ENCODE results near the gene CD151. TPM values are rescaled to one million over a fixed set of nuclear protein-coding genes. Genes with fewer than 3 reads are reported as not detected.

CD151 gene
- total and polyA plus RNA-seq, 4 donors, result 31.6 to 264 (median 124) TPM

DNA sequence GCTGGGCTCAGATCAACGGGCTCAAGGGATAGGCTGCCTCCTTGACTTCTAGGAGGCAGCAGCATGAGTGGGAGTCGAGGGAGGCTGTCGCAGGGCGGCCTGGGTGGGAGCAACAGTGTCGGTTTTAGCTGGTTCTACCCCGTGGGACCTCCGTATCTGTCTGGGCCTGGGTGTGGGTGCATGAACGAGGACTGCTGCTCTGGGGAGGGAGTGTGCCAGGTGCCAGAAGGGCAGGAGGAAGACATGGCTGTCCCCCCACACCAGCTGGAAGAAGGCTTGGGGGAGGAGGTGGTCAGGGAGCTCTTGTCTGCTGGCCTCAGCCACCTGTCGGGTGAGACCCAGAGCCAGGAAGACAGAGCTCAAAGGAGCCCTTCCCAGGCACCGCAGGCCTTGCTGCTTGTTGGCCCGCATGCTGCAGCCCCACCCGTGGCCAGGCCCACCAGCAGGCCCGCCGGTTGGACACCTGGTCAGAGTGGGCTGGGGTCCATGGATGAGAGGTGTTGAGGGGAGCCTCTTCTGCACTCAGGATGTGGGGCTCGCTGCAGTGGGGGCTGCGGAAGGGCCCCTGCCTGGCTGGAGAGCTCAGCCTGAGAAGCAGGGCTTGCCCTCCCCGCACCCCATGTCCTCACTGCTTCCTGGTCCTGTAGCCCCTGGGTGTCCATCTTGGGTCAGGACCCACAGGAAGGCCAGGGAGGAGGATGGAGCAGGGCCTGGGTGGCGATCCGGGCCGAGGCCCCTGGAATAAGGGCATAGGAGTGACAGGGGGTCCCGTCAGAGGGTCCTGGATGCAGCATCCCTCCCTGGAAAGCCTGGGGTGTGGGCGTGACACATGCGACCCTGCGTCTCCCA lies 46.3 kb upstream of the CD151 start:
- Histone ChIP-seq H3K27ac (ENCODE audit: low read depth in 1 of 2, low read length in 2 of 2) (no peak overlapping the region), H3K9me3 (ENCODE audit: control insufficient read depth in 4 of 4, low read length in 3 of 4) (no peaks in the 10 kb centered on the region), H3K4me1 (ENCODE audit: control insufficient read depth in 4 of 4, insufficient read depth in 4 of 4, low read length in 3 of 4) (peaks cover 0 to 6% (median under 1%) of the 10 kb centered on the region in 4 donors), H3K4me3 (ENCODE audit: low read depth in 1 of 3, low read length in 3 of 3) (no peak overlapping the region), H3K27me3 (ENCODE audit: control insufficient read depth in 4 of 4, insufficient read depth in 4 of 4, low read length in 3 of 4) (no peaks in the 10 kb centered on the region), H3K9ac (ENCODE audit: low read depth in 1 of 2, low read length in 2 of 2) (no peak overlapping the region), H3K36me3 (ENCODE audit: control insufficient read depth in 4 of 4, insufficient read depth in 3 of 4, low read depth in 1 of 4, low read length in 3 of 4) (peaks cover 0 to 6% (median 2%) of the 10 kb centered on the region in 4 donors)
- TF ChIP-seq YY1 (IDR thresholded peaks at IDR 0.05) (no peak), RXRA (IDR thresholded peaks at IDR 0.05) (no peak), GABPA (IDR thresholded peaks at IDR 0.05 in 1 of 2, conservative IDR thresholded peaks at IDR 0.05 in 1 of 2) (no peak), EGR1 (IDR thresholded peaks at IDR 0.05; ENCODE audit: low read depth in 2 of 2) (no peak), CTCF (IDR thresholded peaks at IDR 0.05; ENCODE audit: low read depth, low read length, missing input control) (no peak), HNF4G (IDR thresholded peaks at IDR 0.05) (no peak), MAX (IDR thresholded peaks at IDR 0.05) (no peak), NR2F2 (IDR thresholded peaks at IDR 0.05) (no peak)
- 87% methylated on average over 24 of the region's 24 CpGs for WGBS
- DNase-seq (ENCODE audit: low spot score), result no peak

DNA sequence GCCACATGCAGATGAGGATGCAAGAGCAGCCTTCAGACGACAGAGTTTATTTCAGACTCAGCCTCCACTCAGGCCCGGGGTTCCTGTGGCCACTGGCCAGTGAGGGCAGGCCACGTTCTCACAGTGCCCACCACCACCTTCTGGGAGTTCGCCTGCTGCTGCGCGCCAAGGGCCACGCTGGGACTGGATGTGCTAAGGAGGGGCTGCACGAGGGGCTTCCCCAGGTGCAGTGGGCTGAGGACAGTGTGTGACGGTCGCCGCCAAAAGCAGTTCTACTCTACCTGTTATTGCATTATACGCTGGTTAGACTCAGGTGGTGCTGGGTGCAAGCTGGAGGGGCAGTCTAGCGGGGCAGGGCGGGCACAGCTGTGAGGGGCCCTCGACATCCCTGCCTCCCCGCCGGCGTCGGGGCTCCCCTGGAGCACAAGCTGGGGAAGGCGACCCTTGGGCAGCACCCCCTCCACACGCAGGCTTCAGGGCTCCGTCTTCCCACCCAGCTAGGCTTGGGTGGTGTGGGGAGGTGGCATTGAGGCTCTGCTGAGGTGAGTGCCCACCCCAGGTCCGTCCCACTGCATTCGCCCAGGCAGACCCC lies 45.6 kb upstream of the CD151 start:
- H3K4me1 ChIP-seq (ENCODE audit: control insufficient read depth in 4 of 4, insufficient read depth in 4 of 4, low read length in 3 of 4), result peaks cover 0 to 6% (median under 1%) of the 10 kb centered on the region in 4 donors
- TF ChIP-seq, protein P1, sequence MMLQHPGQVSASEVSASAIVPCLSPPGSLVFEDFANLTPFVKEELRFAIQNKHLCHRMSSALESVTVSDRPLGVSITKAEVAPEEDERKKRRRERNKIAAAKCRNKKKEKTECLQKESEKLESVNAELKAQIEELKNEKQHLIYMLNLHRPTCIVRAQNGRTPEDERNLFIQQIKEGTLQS (IDR thresholded peaks at IDR 0.05), result no peak
- TF ChIP-seq RAD21 (IDR thresholded peaks at IDR 0.05) (no peak), NR2F2 (IDR thresholded peaks at IDR 0.05) (no peak), YY1 (IDR thresholded peaks at IDR 0.05) (no peak), JUND (IDR thresholded peaks at IDR 0.05) (no peak), RXRA (IDR thresholded peaks at IDR 0.05) (no peak)
- H3K4me3 ChIP-seq (ENCODE audit: low read depth in 1 of 3, low read length in 3 of 3), result no peak overlapping the region
- no peak overlapping the region for H3K9ac ChIP-seq (ENCODE audit: low read depth in 1 of 2, low read length in 2 of 2)
- no peak overlapping the region for H3K27ac ChIP-seq (ENCODE audit: low read depth in 1 of 2, low read length in 2 of 2)
- H3K36me3 ChIP-seq (ENCODE audit: control insufficient read depth in 4 of 4, insufficient read depth in 3 of 4, low read depth in 1 of 4, low read length in 3 of 4), result peaks cover 0 to 8% (median 5%) of the 10 kb centered on the region in 4 donors
- H3K9me3 ChIP-seq (ENCODE audit: control insufficient read depth in 4 of 4, low read length in 3 of 4), result no peaks in the 10 kb centered on the region
- H3K27me3 ChIP-seq (ENCODE audit: control insufficient read depth in 4 of 4, insufficient read depth in 4 of 4, low read length in 3 of 4), result no peaks in the 10 kb centered on the region
- no peak for DNase-seq (ENCODE audit: low spot score)
- WGBS, result 89% methylated on average over 24 of the region's 24 CpGs

GRCh38 chr11:788009-788640 lies 44.6 kb upstream of the CD151 start:
- peaks cover 0 to 6% (median under 1%) of the 10 kb centered on the region in 4 donors for H3K4me1 ChIP-seq (ENCODE audit: control insufficient read depth in 4 of 4, insufficient read depth in 4 of 4, low read length in 3 of 4)
- WGBS, result 72% methylated on average over 28 of the region's 28 CpGs
- H3K4me3 ChIP-seq (ENCODE audit: low read depth in 1 of 3, low read length in 3 of 3), result no peak overlapping the region
- H3K9ac ChIP-seq (ENCODE audit: low read depth in 1 of 2, low read length in 2 of 2), result no peak overlapping the region
- no peaks in the 10 kb centered on the region for H3K27me3 ChIP-seq (ENCODE audit: control insufficient read depth in 4 of 4, insufficient read depth in 4 of 4, low read length in 3 of 4)
- H3K27ac ChIP-seq (ENCODE audit: low read depth in 1 of 2, low read length in 2 of 2), result no peak overlapping the region
- H3K9me3 ChIP-seq (ENCODE audit: control insufficient read depth in 4 of 4, low read length in 3 of 4), result no peaks in the 10 kb centered on the region
- no peak for DNase-seq (ENCODE audit: low spot score)
- H3K36me3 ChIP-seq (ENCODE audit: control insufficient read depth in 4 of 4, insufficient read depth in 3 of 4, low read depth in 1 of 4, low read length in 3 of 4), result peaks cover 0 to 10% (median 8%) of the 10 kb centered on the region in 4 donors
- no peak for TF ChIP-seq TAF1 (conservative IDR thresholded peaks at IDR 0.05)
- TF ChIP-seq, protein P1 (IDR thresholded peaks at IDR 0.05), result no peak
- no peak for TF ChIP-seq HNF4A (conservative IDR thresholded peaks at IDR 0.05)
- TF ChIP-seq SP1 (IDR thresholded peaks at IDR 0.05), result no peak
- TF ChIP-seq NR2F2 (IDR thresholded peaks at IDR 0.05), result no peak
- no peak for TF ChIP-seq REST (IDR thresholded peaks at IDR 0.05)
- no peak for TF ChIP-seq YY1 (IDR thresholded peaks at IDR 0.05)
- no peak for TF ChIP-seq EGR1 (IDR thresholded peaks at IDR 0.05; ENCODE audit: low read depth in 2 of 2)
- TF ChIP-seq ZBTB33 (IDR thresholded peaks at IDR 0.05), result no peak
- no peak for TF ChIP-seq RAD21 (IDR thresholded peaks at IDR 0.05)

All from liver (tissue), 9 donors.